ENCODE measurements around the gene ELOVL7. TPM values are rescaled to one million over a fixed set of nuclear protein-coding genes. Genes with fewer than 3 reads are reported as not detected.
"Not testable (repeated sequence)": the region's sequence is repeated elsewhere in the genome, so short reads cannot be mapped to it uniquely, and the experiment has no call there.

ELOVL7 gene
- total RNA-seq, 1 donor from 2014 or later = 0.93 TPM

- intact Hi-C loops (cut with micrococcal nuclease) = not testable (repeated sequence)
These were observed 48.6 kb downstream of the ELOVL7 start for GRCh38 chr5:60795424-60795950.

- intact Hi-C loops (cut with micrococcal nuclease) = no loop called here
These were observed 49.4 kb downstream of the ELOVL7 start for GRCh38 chr5:60794691-60795090.

GRCh38 chr5:60792438-60792837 is 51.6 kb downstream of the ELOVL7 start:
- intact Hi-C loops (cut with micrococcal nuclease) = no loop called here

GRCh38 chr5:60789551-60789950 is 54.5 kb downstream of the ELOVL7 start:
- intact Hi-C loops (cut with micrococcal nuclease) = no loop called here

GRCh38 chr5:60788863-60789513 is 55.1 kb downstream of the ELOVL7 start:
- intact Hi-C loops (cut with micrococcal nuclease) = no loop called here

GRCh38 chr5:60779466-60779865 is 64.6 kb downstream of the ELOVL7 start:
- intact Hi-C loops (cut with micrococcal nuclease) = no loop called here

- intact Hi-C loops (cut with micrococcal nuclease) = no loop called here
These were observed 67.7 kb downstream of the ELOVL7 start for GRCh38 chr5:60776343-60776742.

- intact Hi-C loops (cut with micrococcal nuclease) = no loop called here
These were observed 78.9 kb downstream of the ELOVL7 start for GRCh38 chr5:60765019-60765709.

- intact Hi-C loops (cut with micrococcal nuclease) = no loop called here
These were observed 81.0 kb downstream of the ELOVL7 start for GRCh38 chr5:60763061-60763460.

- intact Hi-C loops (cut with micrococcal nuclease) = no loop called here
These were observed 89.6 kb downstream of the ELOVL7 start for GRCh38 chr5:60754495-60754894.

GRCh38 chr5:60744682-60745081 is 99.4 kb downstream of the ELOVL7 start:
- intact Hi-C loops (cut with micrococcal nuclease) = no loop called here

GRCh38 chr5:60743511-60744314 is 100.4 kb downstream of the ELOVL7 start:
- intact Hi-C loops (cut with micrococcal nuclease) = no loop called here

GRCh38 chr5:60740322-60740721 is 103.7 kb downstream of the ELOVL7 start:
- intact Hi-C loops (cut with micrococcal nuclease) = no loop called here

GRCh38 chr5:60738933-60739332 is 105.1 kb downstream of the ELOVL7 start:
- intact Hi-C loops (cut with micrococcal nuclease) = no loop called here

- intact Hi-C loops (cut with micrococcal nuclease) = no loop called here
These were observed 105.6 kb downstream of the ELOVL7 start for GRCh38 chr5:60738461-60738860.

GRCh38 chr5:60730858-60731257 is 113.2 kb downstream of the ELOVL7 start:
- intact Hi-C loops (cut with micrococcal nuclease) = not testable (repeated sequence)

GRCh38 chr5:60727033-60727679 is 116.9 kb downstream of the ELOVL7 start:
- intact Hi-C loops (cut with micrococcal nuclease) = no loop called here

GRCh38 chr5:60724126-60724525 is 119.9 kb downstream of the ELOVL7 start:
- intact Hi-C loops (cut with micrococcal nuclease) = no loop called here

- intact Hi-C loops (cut with micrococcal nuclease) = no loop called here
These were observed 121.7 kb downstream of the ELOVL7 start for GRCh38 chr5:60722416-60722815.

GRCh38 chr5:60719329-60719728 is 124.7 kb downstream of the ELOVL7 start:
- intact Hi-C loops (cut with micrococcal nuclease) = no loop called here

- intact Hi-C loops (cut with micrococcal nuclease) = no loop called here
These were observed 125.7 kb downstream of the ELOVL7 start for GRCh38 chr5:60718166-60718892.

Measured in T-helper 1 cell treated with Interleukin-12 subunit alpha and Interleukin-12 subunit beta and Interleukin-4 antibody, amounts not matched to agents 30 ng/mL and 1 ng/mL, for 36 hours (primary cell).